GM21447 (cell line): ENCODE measurements around the gene CRYGN.

ENCODE experiments used
- ATAC-seq: cut with Tn5 transposase; IDR thresholded peaks from one replicate; pipeline ENCODE4 v1.9.1; 2021; ENCODE audit not compliant: unreplicated experiment

Gene CRYGN

DNA sequence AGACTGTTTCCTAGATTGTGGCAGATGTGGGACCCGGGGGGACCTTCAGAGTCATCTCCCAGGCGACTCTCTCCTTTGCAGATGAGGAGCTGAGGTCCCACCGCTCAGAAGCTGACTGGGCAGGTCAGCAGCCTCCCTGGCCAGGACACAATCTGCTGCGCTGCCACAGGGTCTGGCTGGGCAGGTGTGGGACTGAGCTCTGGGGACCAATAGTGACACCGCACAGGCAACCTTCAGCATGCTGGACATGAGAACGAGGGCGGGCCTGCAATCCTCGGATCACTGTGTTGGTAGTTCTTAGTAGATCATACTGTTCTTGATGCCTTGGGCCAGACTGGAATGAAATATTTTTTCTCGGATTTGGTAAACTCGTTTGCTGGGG lies 20.5 kb upstream of the CRYGN start:
- no peak for ATAC-seq

DNA sequence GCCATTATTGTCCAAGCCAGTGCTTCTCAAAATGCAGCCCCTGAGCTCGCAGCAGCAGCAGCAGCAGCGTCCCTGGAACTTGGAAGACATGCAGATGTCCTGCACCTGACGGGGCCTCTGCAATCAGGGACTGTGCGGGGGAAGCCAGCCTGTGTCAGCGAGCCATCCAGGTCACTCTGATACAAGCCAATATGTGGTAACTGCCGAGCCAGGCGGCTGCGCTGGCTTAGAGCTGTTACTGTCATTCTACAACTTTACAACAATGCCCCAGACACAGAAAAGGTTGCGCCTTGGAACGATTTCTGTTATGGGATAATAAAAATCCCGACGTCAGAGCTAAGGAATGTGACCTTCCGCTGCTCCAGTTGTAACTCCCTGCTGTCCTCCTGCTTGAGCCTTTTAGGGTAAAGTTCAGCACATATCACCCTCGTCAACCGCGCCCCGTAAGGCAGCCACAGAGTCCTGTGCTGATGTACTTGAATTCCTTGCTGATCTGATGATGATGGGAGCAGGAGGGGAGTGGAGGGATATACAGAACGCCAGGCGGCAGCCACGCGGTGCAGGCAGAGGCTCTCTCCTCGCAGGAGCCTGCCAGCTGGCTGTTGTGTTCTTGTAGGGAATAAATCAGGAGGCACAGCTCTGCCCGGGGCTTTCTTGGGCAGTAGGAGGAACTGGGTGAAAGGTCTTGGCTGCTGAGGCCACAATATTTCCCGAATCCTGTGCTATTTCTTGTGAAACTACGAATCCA lies 20.0 kb upstream of the CRYGN start:
- no peak for ATAC-seq

GRCh38 chr7:151457534-151457933 lies 17.6 kb upstream of the CRYGN start:
- ATAC-seq: no peak

GRCh38 chr7:151456782-151457181 lies 16.8 kb upstream of the CRYGN start:
- ATAC-seq: no peak

- ATAC-seq: no peak
Measured at GRCh38 chr7:151456276-151456675, 16.3 kb upstream of the CRYGN start.

GRCh38 chr7:151455690-151456089 lies 15.7 kb upstream of the CRYGN start:
- ATAC-seq: no peak

GRCh38 chr7:151454932-151455530 lies 15.1 kb upstream of the CRYGN start:
- no peak for ATAC-seq

DNA sequence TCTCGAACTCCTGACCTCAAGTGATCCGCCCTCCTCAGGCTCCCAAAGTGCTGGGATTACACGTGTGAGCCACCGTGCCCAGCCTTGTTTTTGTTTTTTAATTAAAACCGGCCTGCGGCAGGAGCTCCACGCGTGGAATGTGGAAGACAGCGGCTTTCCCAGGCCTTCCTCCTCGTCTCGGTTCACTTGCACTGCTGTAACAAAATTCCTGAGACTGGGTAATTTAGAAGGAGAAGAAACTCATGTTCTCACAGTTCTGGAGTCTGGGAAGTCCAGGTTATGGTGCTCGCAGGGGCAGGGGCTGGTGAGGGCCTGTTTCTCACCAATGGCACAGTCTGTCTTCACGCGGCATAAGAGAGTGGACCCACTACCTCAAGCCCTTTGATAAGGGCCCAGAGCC lies 14.4 kb upstream of the CRYGN start:
- no peak for ATAC-seq

DNA sequence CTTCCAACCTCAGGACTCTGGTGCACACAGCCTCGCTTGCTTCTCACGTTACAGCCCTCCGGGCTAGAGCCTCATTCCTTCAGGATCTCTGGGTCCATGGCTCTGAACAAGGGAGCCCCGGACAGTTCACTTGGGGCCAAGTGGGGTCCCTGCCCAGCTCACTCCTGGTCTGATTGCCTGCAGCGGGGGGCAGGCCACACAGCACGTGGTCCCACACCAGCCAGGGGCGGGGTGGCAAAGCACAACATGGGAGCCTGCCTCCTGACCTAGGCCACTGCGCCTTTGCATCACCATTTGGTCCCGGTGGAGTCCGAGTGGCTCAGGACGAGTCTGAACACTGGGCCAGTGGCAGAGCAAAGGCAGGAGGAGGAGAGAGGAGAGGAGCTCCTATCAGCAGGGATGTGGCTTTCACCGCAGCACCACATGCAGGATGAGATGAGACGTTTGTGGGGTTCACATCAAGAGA lies 13.4 kb upstream of the CRYGN start:
- ATAC-seq: no peak

- no peak for ATAC-seq
Measured at GRCh38 chr7:151452680-151453325, 12.9 kb upstream of the CRYGN start.

GRCh38 chr7:151451626-151452571 lies 12.0 kb upstream of the CRYGN start:
- no peak for ATAC-seq

GRCh38 chr7:151451156-151451555 lies 11.2 kb upstream of the CRYGN start:
- no peak for ATAC-seq

GRCh38 chr7:151449990-151450389 lies 10.0 kb upstream of the CRYGN start:
- no peak for ATAC-seq

GRCh38 chr7:151448261-151449252 lies 8.6 kb upstream of the CRYGN start:
- ATAC-seq: peak; percentile 83

GRCh38 chr7:151447901-151448260 lies 7.9 kb upstream of the CRYGN start:
- no peak for ATAC-seq

DNA sequence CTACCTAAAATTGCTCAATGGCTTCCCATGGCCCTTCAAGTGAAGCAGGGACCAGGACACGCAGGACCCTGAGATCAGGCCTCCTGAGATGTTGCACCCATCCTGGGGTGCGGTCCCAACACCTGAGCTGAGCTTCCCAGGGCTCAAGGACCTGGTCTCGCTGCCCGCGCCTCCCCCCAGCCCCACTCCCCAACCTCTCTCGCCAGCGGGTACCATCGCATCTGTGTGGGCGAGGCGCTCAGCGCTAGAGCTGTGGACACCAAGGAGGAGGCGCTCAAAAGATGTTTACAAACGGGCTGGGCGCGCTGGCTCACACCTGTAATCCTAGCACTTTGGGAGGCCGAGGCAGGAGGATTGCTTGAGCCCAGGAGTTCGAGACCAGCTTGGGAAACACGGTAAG lies 7.4 kb upstream of the CRYGN start:
- ATAC-seq: no peak

- no peak for ATAC-seq
Measured at GRCh38 chr7:151446412-151446811, 6.5 kb upstream of the CRYGN start.

DNA sequence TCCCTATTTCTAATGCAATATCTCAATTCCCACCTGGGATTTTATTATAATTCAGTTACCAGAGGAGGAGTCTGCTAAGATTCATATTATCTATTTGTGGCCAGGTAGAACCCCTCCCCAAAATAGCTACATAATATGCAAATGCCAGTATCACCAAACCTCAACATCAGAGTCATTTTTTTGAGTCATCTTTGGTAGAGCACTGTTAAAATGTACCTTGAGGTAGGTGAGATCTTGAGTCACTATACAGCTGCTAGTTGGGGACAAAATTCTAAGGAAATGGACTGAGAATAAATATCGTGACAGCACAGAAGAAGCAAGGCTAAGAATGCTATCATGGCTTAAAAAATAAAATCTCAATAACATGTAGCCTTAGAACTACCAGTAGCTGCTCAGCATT lies 4.7 kb upstream of the CRYGN start:
- no peak for ATAC-seq

- ATAC-seq: no peak
Measured at GRCh38 chr7:151442776-151443496, 3.0 kb upstream of the CRYGN start.
